Stimulated activated CD4-positive, alpha-beta T cell treated with anti-CD3 and anti-CD28 coated beads, Interleukin-1b, Interleukin-23, amount 100 ng/mL, for 1 hour (primary cell): ENCODE results near the gene FNIP1.
"Not testable (repeated sequence)": the region's sequence is repeated elsewhere in the genome, so short reads cannot be mapped to it uniquely, and the experiment has no call there.

Source experiments
- DNase-seq, 2 donors: peaks; one replicate each; pipeline ENCODE4 v3.0.0-alpha.2; 2020; ENCODE audit warnings: low read depth in 2 of 2

Gene FNIP1

GRCh38 chr5:131684595-131684994, 112.2 kb downstream of the FNIP1 start:
- no peak for DNase-seq

- DNase-seq, result no peak
Measured at GRCh38 chr5:131684051-131684450, 112.8 kb downstream of the FNIP1 start.

GRCh38 chr5:131682826-131683225, 114.0 kb downstream of the FNIP1 start:
- no peak for DNase-seq

GRCh38 chr5:131682175-131682574, 114.6 kb downstream of the FNIP1 start:
- DNase-seq, result no peak

- DNase-seq, result no peak
Measured at GRCh38 chr5:131679911-131680310, 116.9 kb downstream of the FNIP1 start.

GRCh38 chr5:131678273-131678672, 118.5 kb downstream of the FNIP1 start:
- not testable (repeated sequence) for DNase-seq

- no peak for DNase-seq
Measured at GRCh38 chr5:131677115-131677514, 119.7 kb downstream of the FNIP1 start.

- no peak for DNase-seq
Measured at GRCh38 chr5:131672776-131673175, 124.0 kb downstream of the FNIP1 start.

GRCh38 chr5:131671994-131672655, 124.7 kb downstream of the FNIP1 start:
- DNase-seq, result no peak

GRCh38 chr5:131671409-131671808, 125.4 kb downstream of the FNIP1 start:
- DNase-seq, result no peak

- DNase-seq, result no peak
Measured at GRCh38 chr5:131664929-131665328, 131.9 kb downstream of the FNIP1 start.

GRCh38 chr5:131661933-131662332, 134.9 kb downstream of the FNIP1 start:
- no peak for DNase-seq

GRCh38 chr5:131659841-131660240, 137.0 kb downstream of the FNIP1 start:
- DNase-seq, result no peak

- no peak for DNase-seq
Measured at GRCh38 chr5:131659290-131659689, 137.5 kb downstream of the FNIP1 start.

- no peak for DNase-seq
Measured at GRCh38 chr5:131654776-131655175, 142.0 kb downstream of the FNIP1 start.

GRCh38 chr5:131654309-131654708, 142.5 kb downstream of the FNIP1 start:
- DNase-seq, result no peak

GRCh38 chr5:131649161-131649560, 147.7 kb downstream of the FNIP1 start:
- no peak for DNase-seq

- DNase-seq, result no peak
Measured at GRCh38 chr5:131647048-131647769, 149.6 kb downstream of the FNIP1 start.

- no peak for DNase-seq
Measured at GRCh38 chr5:131644822-131645221, 152.0 kb downstream of the FNIP1 start.

GRCh38 chr5:131644370-131644769, 152.4 kb downstream of the FNIP1 start:
- no peak for DNase-seq

- no peak for DNase-seq
Measured at GRCh38 chr5:131641494-131641893, 155.3 kb downstream of the FNIP1 start.

GRCh38 chr5:131640043-131640856, 156.6 kb downstream of the FNIP1 start:
- peak; percentile 6 to 48 for DNase-seq

- no peak for DNase-seq
Measured at GRCh38 chr5:131639148-131639547, 157.7 kb downstream of the FNIP1 start.
